K562 (cell line): ENCODE measurements around the gene WDHD1. TPM values are rescaled to one million over a fixed set of nuclear protein-coding genes. Genes with fewer than 3 reads are reported as not detected.

Experiments
- ATAC-seq: fragments of 200-7000 bp; cut with Tn5 transposase; 3 replicates; pipeline ENCODE4 v1.9.1; 2020; ENCODE audit warnings: moderate library complexity
- BruUV-seq: library from RNA; stranded (reverse); fragments of 400-500 nt; replicated peaks from 2 replicates; lab custom pipeline; 2021; lab: Mats Ljungman, UMichigan
- CTCF ChIA-PET: fragments of 300-600 bp; formaldehyde crosslinking; extraction: SDS; loops from one replicate; lab custom pipeline; 2021; ENCODE audit warnings: low intra/inter-chr PET ratio; lab: Yijun Ruan, JAX
- POLR2A ChIA-PET: fragments of 300-600, 350-650 bp; sonication (Branson Sonifier 250); formaldehyde crosslinking; extraction: SDS; loops from one replicate; lab custom pipeline; 2021; ENCODE audit warnings: antibody characterized with exemption, inconsistent platforms; lab: Yijun Ruan, JAX
- DNase-seq, 4 experiments: peaks; one replicate each; pipeline versions ENCODE4 v3.0.0 to v3.0.0-alpha.2; 2011 to 2018; ENCODE audit warnings: low spot score in 3 of 4, mixed read lengths in 3 of 4; ENCODE audit errors: extremely low read depth in 1 of 4
- FAIRE-seq: peaks from 2 replicates; lab custom pipeline; 2011; peaks lifted over from hg19 to GRCh38; lab: Jason Lieb, UNC
- H2AFZ ChIP-seq: 2 replicates; pipeline ENCODE4 v1.6.0; 2011; ENCODE audit warnings: low read depth, low read length, control low read depth, inconsistent platforms
- H3K27ac ChIP-seq: fragments of 200-600 bp; 3 replicates; pipeline ENCODE4 v1.8.0; 2011; ENCODE audit warnings: low read depth, mild to moderate bottlenecking, control low read depth, inconsistent platforms, low read length, moderate library complexity, mixed read lengths; ENCODE audit errors: extremely low read depth
- H3K27me3 ChIP-seq, 2 experiments: fragments of 300-600 bp in 1 of 2; 2 replicates in 1 of 2; 3 replicates in 1 of 2; pipeline versions ENCODE4 v1.6.0 to v1.8.0; 2011; ENCODE audit warnings: inconsistent platforms in 2 of 2, low read length in 2 of 2, mild to moderate bottlenecking in 1 of 2, mixed read lengths in 1 of 2, moderate library complexity in 1 of 2; ENCODE audit not compliant: control insufficient read depth in 2 of 2, insufficient read depth in 2 of 2
- H3K36me3 ChIP-seq: fragments of 300-600 bp; 3 replicates; pipeline ENCODE4 v1.8.0; 2011; ENCODE audit warnings: mild to moderate bottlenecking, low read length, inconsistent platforms; ENCODE audit not compliant: control insufficient read depth, insufficient read depth
- H3K4me1 ChIP-seq, 2 experiments: fragments of 200-600 bp in 1 of 2; replicated peaks in 1 of 2; 2 replicates in 1 of 2; 3 replicates in 1 of 2; pipeline versions ENCODE4 v1.5.1 to v1.8.0; 2011; ENCODE audit warnings: inconsistent platforms in 2 of 2, low read length in 2 of 2, mild to moderate bottlenecking in 1 of 2, mixed read lengths in 1 of 2, moderate library complexity in 1 of 2; ENCODE audit not compliant: control insufficient read depth in 2 of 2, insufficient read depth in 2 of 2
- H3K4me2 ChIP-seq: 2 replicates; pipeline ENCODE4 v1.6.1; 2011; ENCODE audit warnings: low read length, control low read depth, inconsistent platforms, mixed read lengths; ENCODE audit not compliant: insufficient read depth
- H3K4me3 ChIP-seq: fragments of 200-600 bp; sonication (generic), shearing (Covaris generic); 2 replicates; pipeline ENCODE4 v1.5.1; 2016; ENCODE audit warnings: control low read depth, inconsistent platforms
- H3K79me2 ChIP-seq: fragments of 200-600 bp; 3 replicates; pipeline ENCODE4 v1.8.0; 2011; ENCODE audit warnings: low read length, inconsistent platforms; ENCODE audit not compliant: control insufficient read depth, insufficient read depth
- H3K9ac ChIP-seq, 2 experiments: 2 replicates each; pipeline versions ENCODE4 v1.6.0 to v1.6.1; 2011; ENCODE audit warnings: low read depth in 2 of 2, low read length in 2 of 2, control low read depth in 1 of 2, inconsistent platforms in 1 of 2, mild to moderate bottlenecking in 1 of 2, mixed read lengths in 1 of 2; ENCODE audit not compliant: insufficient read depth in 1 of 2
- H3K9me1 ChIP-seq: one replicate; pipeline ENCODE4 v1.6.0; 2011; ENCODE audit warnings: inconsistent platforms, mild to moderate bottlenecking, low read length, moderate library complexity; ENCODE audit not compliant: control insufficient read depth, insufficient read depth
- H3K9me3 ChIP-seq: replicated peaks from 2 replicates; pipeline ENCODE4 v1.5.1; 2011; ENCODE audit warnings: low read depth, low read length, inconsistent platforms; ENCODE audit not compliant: control insufficient read depth, insufficient read depth
- H4K20me1 ChIP-seq: replicated peaks from 2 replicates; pipeline ENCODE4 v1.6.1; 2011; ENCODE audit warnings: low read length, inconsistent platforms, mixed read lengths; ENCODE audit not compliant: control insufficient read depth, insufficient read depth
- BCLAF1 ChIP-seq, 2 experiments: fragments of 450-650 bp in 1 of 2; IDR thresholded peaks; 2 replicates each; pipeline ENCODE4 v1.6.1; 2011 to 2017; ENCODE audit warnings: low read depth in 2 of 2, antibody characterized with exemption in 1 of 2, borderline replicate concordance in 1 of 2, low read length in 1 of 2, mild to moderate bottlenecking in 1 of 2, mixed read lengths in 1 of 2; ENCODE audit not compliant: control insufficient read depth in 1 of 2
- BRD9 ChIP-seq: fragments of 450-650 bp; IDR thresholded peaks from 2 replicates; pipeline ENCODE4 v1.6.1; 2018; ENCODE audit warnings: low read depth; ENCODE audit not compliant: partially characterized antibody
- KLF16 ChIP-seq: IDR thresholded peaks from 2 replicates; pipeline ENCODE4 v1.6.1; 2016; ENCODE audit warnings: antibody characterized with exemption
- NONO ChIP-seq, 2 experiments: fragments of 200-400 bp in 1 of 2; fragments of 450-650 bp in 1 of 2; formaldehyde crosslinking in 1 of 2; IDR thresholded peaks; 2 replicates each; pipeline ENCODE4 v1.6.1; 2017; ENCODE audit warnings: low read depth in 2 of 2, mild to moderate bottlenecking in 2 of 2, moderate library complexity in 2 of 2, low read length in 1 of 2
- RAD21 ChIP-seq, 2 experiments: fragments of 250-450 bp in 1 of 2; fragments of 450-650 bp in 1 of 2; sonication (Bioruptor Pico) in 1 of 2; formaldehyde crosslinking in 1 of 2; IDR thresholded peaks in 1 of 2; conservative IDR thresholded peaks in 1 of 2; 2 replicates each; pipeline versions ENCODE4 v1.4.0 to v1.8.0; 2020 to 2022; ENCODE audit warnings: mild to moderate bottlenecking in 2 of 2, moderate library complexity in 1 of 2
- SIN3A ChIP-seq, 2 experiments: fragments of 150-350 bp in 1 of 2; IDR thresholded peaks; 2 replicates each; pipeline ENCODE4 v1.6.1; 2011 to 2016; ENCODE audit warnings: borderline replicate concordance in 2 of 2, low read depth in 2 of 2, low read length in 2 of 2, mild to moderate bottlenecking in 2 of 2, moderate library complexity in 2 of 2; ENCODE audit not compliant: control insufficient read depth in 1 of 2
- WGBS: fragments of 100-300 bp; shearing (Covaris generic); methylation state at CpG from one replicate; pipeline ENCODE4 v1.1.6; 2016; ENCODE audit warnings: low coverage, mixed read lengths; ENCODE audit not compliant: insufficient coverage; ENCODE audit errors: missing lambda C conversion rate; 5-methylcytosine and 5-hydroxymethylcytosine counted together
- in situ Hi-C: fragments of 300-500 bp; cut with MboI; formaldehyde crosslinking; loops from 4 replicates; pipeline ENCODE4 v1.15.0; 2018; ENCODE audit warnings: inconsistent platforms, mixed read lengths
- intact Hi-C: fragments of 100-400 bp; cut with micrococcal nuclease; formaldehyde crosslinking; loops from 2 replicates; pipeline ENCODE4 v1.14.2; 2022
- polyA plus RNA-seq, 8 experiments: library from polyadenylated mRNA; depleted of rRNA in 4 of 8; stranded (reverse) in 5 of 8; unstranded in 3 of 8; fragments of >200 nt; fragmentation: Nextera tagmentation in 2 of 8; fragmentation: Illumina TruSeq in 1 of 8; extraction: Ambion mirVana in 2 of 8; extraction: Trizol in 1 of 8; gene quantifications; 2 replicates each; pipeline versions ENCODE4 v1.2.1 to v1.2.3, GENCODE V29; 2011 to 2014; ENCODE audit warnings: inconsistent platforms in 1 of 8, missing spikeins in 1 of 8
- total RNA-seq, 7 experiments: library from RNA; depleted of rRNA in 6 of 7; stranded (reverse); fragments of >200 nt in 6 of 7; fragmentation: Illumina TruSeq in 2 of 7; extraction: Trizol in 2 of 7; gene quantifications; 2 replicates each; pipeline versions ENCODE4 v1.2.1 to v1.2.3, GENCODE V29; 2011 to 2021; ENCODE audit warnings: low replicate concordance in 1 of 7

WDHD1 gene
- total and polyA plus RNA-seq, 9 of the 15 experiments (the other 6 are each of a cell fraction or from before 2014, with no cell fraction given), result 11.7 to 39.1 (median 30.0) TPM

GRCh38 chr14:54944737-54945391 is 82.0 kb downstream of the WDHD1 start (continued):
- TF ChIP-seq BCLAF1 (IDR thresholded peaks at IDR 0.05; ENCODE audit: borderline replicate concordance in 1 of 2, control insufficient read depth in 1 of 2, low read depth in 2 of 2, low read length in 1 of 2), result no peak
- TF ChIP-seq SIN3A (IDR thresholded peaks at IDR 0.05; ENCODE audit: borderline replicate concordance in 2 of 2, control insufficient read depth in 1 of 2, low read depth in 2 of 2, low read length in 2 of 2), result no peak
- TF ChIP-seq, all 486 proteins: peak for 0

GRCh38 chr14:54942913-54943312 is 84.0 kb downstream of the WDHD1 start:
- Histone ChIP-seq H2AFZ (no peak overlapping the region), H3K27me3 (no peaks in the 10 kb centered on the region), H3K9ac (no peak overlapping the region), H3K79me2 (no peaks in the 10 kb centered on the region), H3K4me1 (no peaks in the 10 kb centered on the region), H3K27ac (no peak overlapping the region), H3K4me3 (no peak overlapping the region), H3K9me3 (no peaks in the 10 kb centered on the region), H3K9me1 (no peaks in the 10 kb centered on the region), H4K20me1 (no peaks in the 10 kb centered on the region), H3K36me3 (peaks cover 51% of the 10 kb centered on the region), H3K4me2 (no peak overlapping the region)
- in situ Hi-C loops, result no loop called here
- intact Hi-C loops, result no loop called here
- ATAC-seq, result no peak
- TF ChIP-seq BRD9 (no peak), RAD21 (CRISPR knock-in tag; conservative IDR thresholded peaks at IDR 0.05 in 1 of 2, IDR thresholded peaks at IDR 0.05 in 1 of 2) (no peak), KLF16 (no peak), NONO (IDR thresholded peaks at IDR 0.05; ENCODE audit: low read depth in 2 of 2, low read length in 1 of 2) (no peak)
- ChIA-PET POLR2A (no interaction called here), CTCF (no interaction called here)
- 93% methylated on average over 4 of the region's 4 CpGs for WGBS
- BruUV-seq, result no TSS peak
- no peak for FAIRE-seq
- no peak for DNase-seq
